Measurements from ENCODE around the gene ZFAND2B.

- TF ChIP-seq SMC3 (IDR thresholded peaks at IDR 0.05; ENCODE audit: low read depth, low read length): no peak
- TF ChIP-seq CTCF (IDR thresholded peaks at IDR 0.05): no peak
- TF ChIP-seq USF2 (IDR thresholded peaks at IDR 0.05; ENCODE audit: borderline replicate concordance, low read depth, low read length): no peak
- TF ChIP-seq YY1 (IDR thresholded peaks at IDR 0.05; ENCODE audit: low read depth): no peak
These were observed 727 bp downstream of the ZFAND2B start for GRCh38 chr2:219207134-219207883.

Measured in SK-N-SH (cell line).